HG03571 (cell line): ENCODE results near the gene DHDH.
"Not testable (repeated sequence)": the region's sequence is repeated elsewhere in the genome, so short reads cannot be mapped to it uniquely, and the experiment has no call there.

Experiments used
- ATAC-seq: cut with Tn5 transposase; IDR thresholded peaks from one replicate; pipeline ENCODE4 v1.9.1; 2021; ENCODE audit not compliant: unreplicated experiment

DHDH gene

DNA sequence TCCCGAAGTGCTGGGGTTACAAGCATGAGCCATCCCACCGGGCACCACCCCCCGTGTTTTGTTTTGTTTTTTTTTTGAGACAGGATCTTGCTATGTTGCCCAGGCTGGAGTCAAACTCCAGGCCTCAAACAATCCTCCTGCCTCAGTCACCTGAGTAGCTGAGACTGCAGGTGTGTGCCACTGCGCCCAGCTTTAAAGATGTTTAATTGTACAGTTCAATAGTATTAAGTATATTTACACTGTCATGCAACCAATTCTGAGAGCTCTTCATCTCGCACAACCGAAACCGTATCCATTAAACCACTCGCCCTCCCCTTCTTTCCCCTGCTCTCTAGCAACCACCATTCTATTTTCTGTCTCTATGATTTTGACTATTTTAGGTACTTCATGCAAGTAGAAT is 17.7 kb upstream of the DHDH start:
- no peak for ATAC-seq

DNA sequence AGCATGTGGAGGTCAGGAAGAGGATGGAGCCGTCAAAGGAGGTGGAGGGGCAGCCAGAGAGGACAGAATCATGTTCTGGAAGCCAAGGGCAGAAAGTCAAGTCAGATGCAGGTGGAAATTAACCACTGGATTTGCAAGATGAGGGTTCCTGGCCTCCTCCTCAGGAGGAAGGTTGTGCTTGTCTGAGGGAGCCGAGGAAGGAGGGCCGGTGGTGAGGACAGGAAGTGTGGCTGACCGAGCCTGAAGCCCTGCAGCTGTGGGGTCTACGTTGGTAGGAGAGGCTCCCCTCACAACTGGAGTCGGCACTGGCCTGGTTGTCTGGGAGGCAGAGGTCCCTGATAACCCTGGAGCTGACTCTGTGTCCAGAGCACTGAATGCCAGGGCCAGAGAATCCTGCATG is 15.4 kb upstream of the DHDH start:
- ATAC-seq = no peak

DNA sequence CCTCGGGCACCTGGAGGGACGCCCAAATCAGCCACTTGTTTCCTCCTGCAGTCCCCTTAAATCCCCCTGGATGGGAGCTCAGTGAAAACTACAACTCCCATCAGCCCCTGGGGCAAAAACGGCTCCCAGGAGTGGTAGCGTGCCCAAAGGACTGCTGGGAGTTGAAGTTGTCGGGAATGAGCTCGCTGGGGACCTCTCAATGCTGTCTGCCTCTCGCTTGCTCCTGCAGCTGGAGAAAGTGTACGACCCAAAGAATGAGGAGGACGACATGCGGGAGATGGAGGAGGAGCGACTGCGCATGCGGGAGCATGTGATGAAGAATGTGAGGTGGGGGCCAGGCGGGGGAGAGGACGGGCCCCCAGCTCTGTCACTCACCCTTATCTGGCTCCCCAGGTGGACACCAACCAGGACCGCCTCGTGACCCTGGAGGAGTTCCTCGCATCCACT is 14.7 kb upstream of the DHDH start:
- no peak for ATAC-seq

DNA sequence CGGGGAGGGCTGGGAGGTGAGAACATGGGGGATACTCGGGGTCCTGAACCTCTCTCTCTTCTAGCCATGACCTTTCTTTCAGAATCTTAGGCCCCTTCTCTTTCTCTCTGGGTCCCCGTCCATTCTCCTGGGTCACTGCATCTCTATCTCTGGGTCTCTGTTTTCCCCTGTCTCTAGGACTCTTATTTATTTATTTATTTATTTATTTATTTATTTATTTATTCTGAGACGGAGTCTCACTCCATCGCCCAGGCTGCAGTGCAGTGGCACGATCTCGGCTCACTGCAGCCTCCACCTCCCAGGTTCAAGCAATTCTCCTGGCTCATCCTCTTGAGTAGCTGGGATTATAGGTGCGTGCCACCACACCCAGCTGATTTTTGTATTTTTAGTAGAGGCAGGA is 14.2 kb upstream of the DHDH start:
- ATAC-seq = not testable (repeated sequence)

DNA sequence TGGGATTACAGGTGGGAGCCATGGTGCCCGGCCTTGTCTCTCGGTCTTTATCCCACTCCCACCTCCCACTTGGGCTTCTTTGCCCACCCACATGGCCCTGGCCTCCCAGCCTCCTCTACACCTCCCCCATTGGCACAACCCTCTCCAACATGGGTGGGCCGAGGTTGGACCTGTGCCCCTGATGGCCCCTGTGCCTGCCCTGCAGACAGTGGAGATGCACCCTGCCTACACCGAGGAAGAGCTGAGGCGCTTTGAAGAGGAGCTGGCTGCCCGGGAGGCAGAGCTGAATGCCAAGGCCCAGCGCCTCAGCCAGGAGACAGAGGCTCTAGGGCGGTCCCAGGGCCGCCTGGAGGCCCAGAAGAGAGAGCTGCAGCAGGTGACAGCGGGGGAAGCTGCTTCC is 12.6 kb upstream of the DHDH start:
- no peak for ATAC-seq

DNA sequence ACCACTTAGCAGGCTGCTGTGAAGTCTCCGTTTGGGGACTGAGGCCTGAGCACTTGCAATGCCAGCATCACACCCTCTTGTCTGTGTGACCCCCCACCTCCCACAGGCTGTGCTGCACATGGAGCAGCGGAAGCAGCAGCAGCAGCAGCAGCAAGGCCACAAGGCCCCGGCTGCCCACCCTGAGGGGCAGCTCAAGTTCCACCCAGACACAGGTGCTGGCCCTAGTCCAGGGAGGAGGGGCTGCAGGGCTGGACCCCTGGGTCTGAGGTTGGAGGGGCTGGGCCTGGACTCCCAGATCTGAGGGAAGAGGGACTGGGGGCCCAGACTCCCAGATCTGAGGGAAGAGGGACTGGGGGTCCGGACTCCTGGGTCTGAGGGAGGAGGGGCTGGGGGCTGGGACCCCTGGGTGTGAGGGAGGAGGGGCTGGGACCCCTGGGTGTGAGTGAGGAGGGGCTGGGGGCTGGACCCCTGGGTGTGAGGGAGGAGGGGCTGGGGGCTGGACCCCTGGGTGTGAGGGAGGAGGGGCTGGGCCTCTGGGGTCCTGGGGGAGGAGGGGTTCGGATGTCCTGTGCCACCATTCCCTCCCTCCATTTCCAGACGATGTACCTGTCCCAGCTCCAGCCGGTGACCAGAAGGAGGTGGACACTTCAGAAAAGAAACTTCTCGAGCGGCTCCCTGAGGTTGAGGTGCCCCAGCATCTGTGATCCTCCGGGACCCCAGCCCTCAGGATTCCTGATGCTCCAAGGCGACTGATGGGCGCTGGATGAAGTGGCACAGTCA is 11.6 kb upstream of the DHDH start:
- no peak for ATAC-seq

DNA sequence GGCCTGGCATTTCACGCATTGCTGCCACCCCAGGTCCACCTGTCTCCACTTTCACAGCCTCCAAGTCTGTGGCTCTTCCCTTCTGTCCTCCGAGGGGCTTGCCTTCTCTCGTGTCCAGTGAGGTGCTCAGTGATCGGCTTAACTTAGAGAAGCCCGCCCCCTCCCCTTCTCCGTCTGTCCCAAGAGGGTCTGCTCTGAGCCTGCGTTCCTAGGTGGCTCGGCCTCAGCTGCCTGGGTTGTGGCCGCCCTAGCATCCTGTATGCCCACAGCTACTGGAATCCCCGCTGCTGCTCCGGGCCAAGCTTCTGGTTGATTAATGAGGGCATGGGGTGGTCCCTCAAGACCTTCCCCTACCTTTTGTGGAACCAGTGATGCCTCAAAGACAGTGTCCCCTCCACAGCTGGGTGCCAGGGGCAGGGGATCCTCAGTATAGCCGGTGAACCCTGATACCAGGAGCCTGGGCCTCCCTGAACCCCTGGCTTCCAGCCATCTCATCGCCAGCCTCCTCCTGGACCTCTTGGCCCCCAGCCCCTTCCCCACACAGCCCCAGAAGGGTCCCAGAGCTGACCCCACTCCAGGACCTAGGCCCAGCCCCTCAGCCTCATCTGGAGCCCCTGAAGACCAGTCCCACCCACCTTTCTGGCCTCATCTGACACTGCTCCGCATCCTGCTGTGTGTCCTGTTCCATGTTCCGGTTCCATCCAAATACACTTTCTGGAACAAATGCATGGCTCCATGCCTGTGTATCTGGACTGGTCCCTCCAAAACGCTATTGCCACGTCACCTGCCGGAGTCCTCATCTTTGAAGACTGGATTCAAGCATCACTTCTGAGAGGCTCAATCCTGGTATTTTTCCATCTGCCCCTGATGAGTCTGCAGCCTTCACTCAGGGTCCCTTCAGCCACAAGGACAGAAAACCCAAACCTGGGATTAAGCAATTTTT is 10.7 kb upstream of the DHDH start:
- ATAC-seq = no peak

DNA sequence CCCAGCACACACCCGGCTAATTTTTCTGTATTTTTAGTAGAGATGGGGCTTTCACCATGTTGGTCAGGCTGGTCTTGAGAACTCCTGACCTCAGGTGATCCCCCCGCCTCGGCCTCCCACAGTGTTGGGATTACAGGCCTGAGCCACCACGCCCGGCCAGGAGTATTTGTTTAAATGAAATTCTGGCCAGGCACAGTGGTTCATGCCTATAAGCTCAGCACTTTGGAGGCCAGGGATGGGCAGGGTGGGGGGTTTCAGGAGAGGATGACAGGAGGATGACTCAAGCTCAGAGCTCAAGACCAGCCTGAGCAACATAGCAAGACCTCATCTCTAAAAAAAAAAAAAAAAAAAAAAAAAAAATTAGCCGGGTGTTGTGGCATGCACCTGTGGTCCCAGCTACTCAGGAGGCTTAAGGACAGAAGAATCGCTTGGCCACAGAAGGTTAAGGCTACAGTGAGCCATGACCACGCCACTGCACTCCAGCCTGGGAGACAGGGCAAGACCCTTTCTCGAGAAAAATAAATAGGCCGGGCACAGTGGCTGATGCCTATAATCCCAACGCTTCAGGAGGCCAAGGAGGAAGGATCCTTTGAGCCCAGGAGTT is 8.2 kb upstream of the DHDH start:
- no peak for ATAC-seq

DNA sequence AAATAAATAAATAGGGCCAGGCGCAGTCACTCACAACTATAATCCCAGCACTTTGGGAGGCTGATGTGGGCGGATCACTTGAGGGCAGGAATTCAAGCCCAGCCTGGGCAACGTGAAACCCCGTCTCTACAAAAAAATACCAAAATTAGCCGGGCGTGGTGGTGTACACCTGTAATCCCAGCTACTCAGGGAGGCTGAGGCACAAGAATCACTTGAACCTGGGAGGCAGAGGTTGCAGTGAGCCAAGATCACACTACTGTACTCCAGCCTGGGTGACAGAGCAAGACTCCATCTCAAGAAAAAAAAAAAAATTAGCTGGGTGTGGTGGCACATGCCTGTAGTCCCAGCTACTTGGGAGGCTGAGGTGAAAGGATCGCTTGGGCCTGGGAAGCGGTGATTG is 7.6 kb upstream of the DHDH start:
- ATAC-seq = not testable (repeated sequence)

DNA sequence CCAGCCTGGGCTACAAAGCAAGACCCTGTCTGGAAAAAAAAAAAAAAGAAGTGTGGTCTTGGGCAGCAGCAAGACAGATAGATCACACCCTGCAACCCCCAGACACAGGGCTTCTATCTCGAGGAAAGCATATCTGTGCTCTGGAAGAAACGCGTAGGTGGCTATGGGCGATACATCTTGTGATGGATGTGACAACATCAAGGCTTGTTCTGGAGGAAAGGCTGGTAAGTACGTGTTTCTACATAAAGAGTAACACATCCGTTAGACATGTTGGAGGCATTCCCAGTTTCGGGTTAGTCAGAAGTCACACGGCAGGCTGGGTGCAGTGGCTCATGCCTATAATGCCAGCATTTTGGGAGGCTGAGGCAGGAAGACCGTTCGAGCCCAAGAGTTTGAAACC is 6.6 kb upstream of the DHDH start:
- no peak for ATAC-seq

DNA sequence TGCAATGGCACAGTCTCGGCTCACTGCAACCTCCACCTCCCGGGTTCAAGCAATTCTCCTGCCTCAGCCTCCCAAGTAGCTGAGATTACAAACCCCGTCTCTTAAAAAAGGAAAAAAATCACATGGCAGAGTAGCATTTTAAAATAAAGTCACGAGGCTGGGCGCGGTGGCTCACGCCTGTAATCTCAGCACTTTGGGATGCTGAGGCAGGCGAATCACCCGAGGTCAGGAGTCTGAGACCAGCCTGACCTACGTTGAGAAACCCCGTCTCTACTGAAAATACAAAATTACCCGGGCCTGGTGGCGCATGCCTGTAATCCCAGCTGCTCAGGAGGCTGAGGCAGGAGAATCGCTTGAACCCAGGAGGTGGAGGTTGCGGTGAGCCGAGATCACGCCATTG is 5.8 kb upstream of the DHDH start:
- not testable (repeated sequence) for ATAC-seq

DNA sequence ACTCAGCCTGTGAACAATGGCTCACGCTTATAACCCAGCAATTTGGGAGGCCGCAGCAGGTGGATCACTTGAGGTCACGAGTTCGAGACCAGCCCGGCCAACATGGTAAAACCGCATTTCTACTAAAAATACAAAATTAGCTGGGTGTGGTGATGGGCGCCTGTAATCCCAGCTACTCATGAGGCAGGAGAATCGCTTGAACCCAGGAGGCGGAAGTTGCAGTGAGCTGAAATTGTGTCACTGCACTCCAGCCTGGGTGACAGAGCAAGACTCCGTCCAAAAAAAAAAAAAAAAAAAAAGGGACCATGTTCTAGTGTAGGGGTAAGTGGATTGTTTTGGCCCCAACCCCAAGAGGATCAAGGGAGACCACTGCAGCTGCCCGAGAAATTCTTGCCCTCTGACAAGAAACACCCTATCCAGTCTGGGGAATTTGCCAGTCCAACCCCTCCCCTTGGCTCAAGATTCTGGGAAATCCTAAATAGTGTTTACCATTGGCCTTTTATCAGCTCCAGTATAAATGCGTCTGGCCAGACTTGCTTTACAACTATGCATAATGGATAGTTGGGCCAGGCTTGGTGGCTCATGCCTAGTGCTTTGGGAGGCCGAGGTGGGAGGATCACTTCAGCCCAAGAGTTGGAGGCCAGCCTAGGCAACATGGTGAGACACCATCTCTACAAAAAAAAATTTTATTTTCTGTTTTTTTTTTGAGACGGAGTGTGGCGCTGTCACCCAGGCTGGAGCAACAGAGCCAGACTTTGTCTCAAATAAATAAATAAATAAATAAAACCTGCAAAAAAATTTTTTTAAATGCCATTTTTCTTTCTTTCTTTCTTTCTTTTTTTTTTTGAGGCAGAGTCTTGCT is 5.1 kb upstream of the DHDH start:
- ATAC-seq = no peak

DNA sequence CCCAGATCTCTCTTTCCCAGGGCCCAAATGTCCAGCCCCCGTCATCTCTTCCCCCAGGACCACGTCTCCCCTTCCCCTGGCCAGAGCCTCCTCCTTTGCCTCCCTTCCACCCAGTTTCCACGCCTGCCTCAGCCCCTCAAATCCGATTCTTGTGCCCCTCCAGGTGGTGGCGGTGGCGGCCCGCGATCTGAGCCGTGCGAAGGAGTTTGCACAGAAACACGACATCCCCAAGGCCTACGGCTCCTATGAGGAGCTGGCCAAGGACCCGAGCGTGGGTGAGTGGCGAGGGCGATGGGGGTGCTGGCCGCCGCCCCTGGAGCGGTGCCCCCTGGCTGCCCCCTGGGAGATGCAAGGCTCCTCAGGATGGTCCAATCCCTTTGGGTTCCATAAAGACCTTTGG is 1.3 kb downstream of the DHDH start:
- ATAC-seq = no peak

DNA sequence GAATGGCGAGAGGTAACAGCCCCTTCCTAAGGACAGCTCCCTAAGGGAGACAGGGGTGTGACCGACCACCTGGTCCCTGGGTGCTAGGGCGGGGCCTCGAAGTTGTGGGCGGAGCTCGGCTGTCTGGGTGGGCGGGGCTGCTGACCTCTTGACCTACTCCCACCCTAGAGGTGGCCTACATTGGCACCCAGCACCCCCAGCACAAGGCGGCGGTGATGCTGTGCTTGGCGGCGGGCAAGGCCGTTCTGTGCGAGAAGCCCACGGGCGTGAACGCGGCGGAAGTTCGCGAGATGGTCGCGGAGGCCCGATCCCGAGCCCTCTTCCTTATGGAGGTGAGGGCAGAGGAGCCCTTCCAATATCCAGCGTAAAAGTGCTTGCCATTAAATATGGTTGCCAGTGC is 2.4 kb downstream of the DHDH start:
- no peak for ATAC-seq

DNA sequence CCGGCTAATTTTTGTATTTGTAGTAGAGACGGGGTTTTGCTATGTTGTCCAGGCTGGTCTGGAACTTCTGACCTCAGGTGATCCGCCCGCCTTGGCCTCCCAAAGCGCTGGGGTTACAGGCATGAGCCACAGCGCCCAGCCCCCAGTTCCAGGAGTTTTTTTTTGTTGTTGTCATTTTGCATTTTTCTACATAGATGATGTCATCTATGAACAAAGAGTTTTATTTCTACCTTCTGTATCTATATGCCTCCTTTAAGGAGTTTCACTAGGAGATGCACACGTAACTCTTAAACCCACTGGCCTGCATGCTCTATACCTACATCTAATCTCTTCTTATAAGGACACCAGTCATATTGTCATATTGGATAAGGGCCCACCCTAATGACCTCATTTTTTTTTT is 4.8 kb downstream of the DHDH start:
- no peak for ATAC-seq

DNA sequence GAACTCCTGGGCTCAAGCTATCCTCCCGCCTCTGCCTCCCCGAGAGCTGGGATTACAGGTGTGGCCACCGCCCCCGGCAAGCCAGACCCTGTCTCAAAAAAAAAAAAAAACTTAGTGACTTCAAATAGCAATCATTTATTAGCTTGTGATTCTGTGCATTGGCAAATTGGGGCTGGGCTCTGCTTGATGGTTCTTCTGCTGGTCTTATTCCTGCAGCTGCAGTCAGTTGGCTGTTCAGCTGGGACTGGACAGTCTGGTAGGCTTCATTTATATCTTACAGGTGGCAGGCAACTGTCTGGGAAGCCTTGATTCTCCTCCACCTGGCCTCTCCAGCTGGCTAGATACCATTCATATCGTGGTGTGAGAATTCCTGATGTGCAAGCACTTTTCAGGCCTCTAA is 7.4 kb downstream of the DHDH start:
- no peak for ATAC-seq

DNA sequence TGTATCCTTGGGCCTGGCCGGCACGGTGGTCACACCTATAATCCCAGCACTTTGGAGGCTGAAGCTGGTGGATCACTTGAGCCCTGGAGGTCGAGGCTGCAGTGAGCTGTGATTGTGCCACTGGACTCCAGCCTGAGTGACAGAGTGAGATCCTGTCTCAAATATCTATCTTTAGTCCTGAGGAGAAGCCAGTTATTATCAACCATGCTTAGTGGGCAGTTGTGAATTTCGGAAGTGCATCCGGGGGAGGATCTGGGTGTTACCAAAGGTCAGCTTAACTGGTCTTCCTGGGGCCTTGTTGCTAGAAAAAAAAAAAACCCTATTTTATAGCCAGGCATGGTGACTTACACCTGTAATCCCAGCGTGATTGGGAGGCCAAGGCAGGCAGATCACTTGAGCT is 9.6 kb downstream of the DHDH start:
- ATAC-seq = no peak

DNA sequence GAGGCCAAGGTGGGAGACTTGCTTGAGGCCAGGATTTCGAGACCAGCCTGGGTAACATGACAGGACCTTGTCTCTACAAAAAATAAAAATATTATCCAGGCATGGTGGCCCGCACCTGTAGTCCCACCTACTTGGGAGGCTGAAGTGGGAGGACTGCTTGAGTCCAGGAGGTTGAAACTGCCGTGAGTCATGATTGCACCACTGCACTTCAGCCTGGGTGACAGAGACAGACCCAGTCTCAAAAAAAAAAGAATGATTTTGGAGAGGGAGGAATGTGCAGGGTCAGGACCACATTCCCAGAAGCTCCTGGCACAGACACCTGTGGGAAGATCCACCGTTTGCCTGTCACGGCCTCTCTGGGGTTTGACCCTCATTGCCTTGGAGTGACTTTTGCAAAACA is 11.9 kb downstream of the DHDH start:
- ATAC-seq = no peak

DNA sequence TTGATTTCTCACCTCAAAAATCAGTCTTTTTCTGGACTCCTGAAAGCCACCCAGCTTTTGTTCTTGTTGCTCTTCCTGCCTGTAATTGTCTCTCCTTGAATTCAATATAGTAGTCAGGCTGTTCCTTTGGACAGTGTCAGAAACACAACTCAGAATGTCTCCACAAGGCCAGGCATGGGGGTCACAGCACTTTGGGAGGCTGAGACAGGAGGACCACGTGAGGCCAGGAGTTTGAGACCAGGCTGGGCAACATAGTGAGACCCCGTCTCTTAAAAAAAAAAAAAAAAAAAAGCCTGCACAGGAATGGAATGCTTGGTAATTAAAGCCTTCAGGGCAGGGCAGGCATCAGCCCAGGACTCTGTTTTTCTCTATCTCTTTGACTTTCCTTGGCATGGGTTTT is 12.3 kb downstream of the DHDH start:
- no peak for ATAC-seq

DNA sequence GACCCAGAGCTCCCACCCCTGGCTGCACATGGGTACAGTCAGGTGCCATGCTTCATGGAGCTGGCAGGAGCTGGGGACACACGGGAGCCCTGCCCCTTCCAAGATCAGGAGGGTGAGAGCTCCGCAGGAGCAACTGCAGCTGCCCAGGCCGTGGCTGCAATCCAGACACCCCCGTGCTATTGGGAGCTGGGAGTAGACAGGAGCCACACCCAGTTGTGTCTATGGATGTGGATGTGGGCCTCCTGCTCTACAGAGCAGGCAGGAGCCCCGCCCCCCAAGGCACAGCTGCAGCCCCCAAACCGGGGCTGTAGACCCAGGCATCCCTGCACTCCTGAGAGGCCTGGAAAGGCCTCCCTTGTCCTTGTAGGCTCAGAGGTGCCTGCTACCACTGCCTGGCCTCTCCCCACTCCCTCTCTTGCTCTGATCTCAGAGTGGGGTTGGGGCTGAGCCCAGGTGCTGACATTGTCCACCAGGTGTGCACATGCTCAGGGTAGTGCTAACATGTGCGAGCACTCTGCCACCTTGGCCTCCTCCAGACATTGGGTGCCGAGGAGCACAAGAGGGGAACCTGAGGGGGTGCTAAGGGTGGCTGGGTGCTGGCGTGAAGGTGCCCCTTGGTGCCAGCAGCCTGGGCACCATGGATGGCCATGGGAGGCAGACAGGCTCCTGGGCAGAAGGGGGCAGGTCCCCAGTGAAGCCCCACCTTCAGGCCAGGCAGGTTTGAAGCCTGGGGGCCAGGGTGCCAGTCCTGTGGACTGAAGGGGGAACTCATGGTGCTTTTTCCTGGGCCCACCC is 13.2 kb downstream of the DHDH start:
- ATAC-seq = no peak
